Breast epithelium (tissue), 3 donors: ENCODE data around the gene AGAP1.

Source experiments
- POLR2A ChIP-seq: fragments of 450-650 bp; IDR thresholded peaks from one replicate; pipeline ENCODE4 v1.6.1; 2016; ENCODE audit warnings: antibody characterized with exemption, mild to moderate bottlenecking, moderate library complexity
- POLR2AphosphoS5 ChIP-seq, 3 donors: sonication (generic); formaldehyde crosslinking; IDR thresholded peaks; one replicate each; pipeline ENCODE4 v1.6.1; 2017; ENCODE audit warnings: antibody characterized with exemption in 3 of 3
- TF ChIP-seq, protein P1 (sequence below), 3 donors: fragments of 450-650 bp; IDR thresholded peaks; one replicate each; pipeline ENCODE4 v1.5.1; 2016 to 2017; ENCODE audit warnings: antibody characterized with exemption in 3 of 3, mild to moderate bottlenecking in 3 of 3, moderate library complexity in 3 of 3

DNA sequence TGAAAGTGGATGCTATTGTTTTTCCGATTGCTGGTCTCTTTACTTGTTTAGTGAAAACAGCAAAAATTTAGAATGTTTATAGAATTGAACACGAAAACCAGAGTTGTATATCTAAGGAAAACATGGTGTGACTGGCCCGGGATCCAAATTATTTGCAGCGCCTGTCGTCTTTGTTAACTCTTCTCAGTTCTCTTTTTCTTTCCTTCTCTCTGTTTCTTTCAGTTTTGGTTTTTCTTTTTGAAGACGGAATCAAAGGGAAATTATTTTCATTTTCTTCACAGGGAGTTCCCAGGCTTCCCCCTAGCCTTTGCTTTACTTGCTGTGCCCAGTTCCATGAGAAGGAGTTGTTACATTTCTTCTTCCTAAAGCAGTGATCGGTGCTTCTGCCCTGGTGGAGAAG, 76.0 kb downstream of the AGAP1 start:
- TF ChIP-seq, protein P1, sequence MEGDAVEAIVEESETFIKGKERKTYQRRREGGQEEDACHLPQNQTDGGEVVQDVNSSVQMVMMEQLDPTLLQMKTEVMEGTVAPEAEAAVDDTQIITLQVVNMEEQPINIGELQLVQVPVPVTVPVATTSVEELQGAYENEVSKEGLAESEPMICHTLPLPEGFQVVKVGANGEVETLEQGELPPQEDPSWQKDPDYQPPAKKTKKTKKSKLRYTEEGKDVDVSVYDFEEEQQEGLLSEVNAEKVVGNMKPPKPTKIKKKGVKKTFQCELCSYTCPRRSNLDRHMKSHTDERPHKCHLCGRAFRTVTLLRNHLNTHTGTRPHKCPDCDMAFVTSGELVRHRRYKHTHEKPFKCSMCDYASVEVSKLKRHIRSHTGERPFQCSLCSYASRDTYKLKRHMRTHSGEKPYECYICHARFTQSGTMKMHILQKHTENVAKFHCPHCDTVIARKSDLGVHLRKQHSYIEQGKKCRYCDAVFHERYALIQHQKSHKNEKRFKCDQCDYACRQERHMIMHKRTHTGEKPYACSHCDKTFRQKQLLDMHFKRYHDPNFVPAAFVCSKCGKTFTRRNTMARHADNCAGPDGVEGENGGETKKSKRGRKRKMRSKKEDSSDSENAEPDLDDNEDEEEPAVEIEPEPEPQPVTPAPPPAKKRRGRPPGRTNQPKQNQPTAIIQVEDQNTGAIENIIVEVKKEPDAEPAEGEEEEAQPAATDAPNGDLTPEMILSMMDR (IDR thresholded peaks at IDR 0.05): no peak
- TF ChIP-seq POLR2AphosphoS5 (IDR thresholded peaks at IDR 0.05): no peak
- no peak for TF ChIP-seq POLR2A
